IMR-90 (cell line): ENCODE measurements around the gene FNIP2. TPM values are rescaled to one million over a fixed set of nuclear protein-coding genes. Genes with fewer than 3 reads are reported as not detected.

Experiments
- ATAC-seq: fragments of 200-7000 bp; cut with Tn5 transposase; 2 replicates; pipeline ENCODE4 v1.9.1; 2020; ENCODE audit warnings: low read depth, mild to moderate bottlenecking, moderate library complexity
- BruUV-seq: library from RNA; stranded (reverse); fragments of 400-500 nt; replicated peaks from 2 replicates; lab custom pipeline; 2021; lab: Mats Ljungman, UMichigan
- CTCF ChIA-PET: fragments of 300-600 bp; formaldehyde crosslinking; extraction: SDS; loops from one replicate; lab custom pipeline; 2021; ENCODE audit warnings: antibody characterized with exemption; lab: Yijun Ruan, JAX
- POLR2A ChIA-PET: fragments of 300-600 bp; sonication (Branson Sonifier 250); formaldehyde crosslinking; loops from one replicate; lab custom pipeline; 2022; ENCODE audit warnings: antibody characterized with exemption; ENCODE audit not compliant: unreplicated experiment; lab: Charles Lee
- DNase-seq: peaks from one replicate; pipeline ENCODE4 v3.0.0; 2013
- H2AFZ ChIP-seq: replicated peaks from 2 replicates; pipeline ENCODE3; 2013; ENCODE audit warnings: low read length, mild to moderate bottlenecking; ENCODE audit not compliant: poor library complexity
- H2AK5ac ChIP-seq: 2 replicates; pipeline ENCODE4 v1.6.1; 2013; ENCODE audit warnings: low read depth, low read length, inconsistent platforms
- H2AK9ac ChIP-seq: replicated peaks from 2 replicates; pipeline ENCODE3; 2013; ENCODE audit warnings: mild to moderate bottlenecking, low read depth, low read length, moderate library complexity; ENCODE audit not compliant: poor library complexity
- H2BK120ac ChIP-seq: 2 replicates; pipeline ENCODE4 v1.6.1; 2013; ENCODE audit warnings: low read depth, low read length, inconsistent platforms
- H2BK15ac ChIP-seq: 3 replicates; pipeline ENCODE4 v1.6.1; 2013; ENCODE audit warnings: low read depth, low read length, inconsistent platforms
- H2BK20ac ChIP-seq: 2 replicates; pipeline ENCODE4 v1.6.1; 2013; ENCODE audit warnings: low read depth, mild to moderate bottlenecking, inconsistent platforms, low read length, moderate library complexity
- H2BK5ac ChIP-seq: 2 replicates; pipeline ENCODE4 v1.6.1; 2013; ENCODE audit warnings: mild to moderate bottlenecking, low read depth, low read length, inconsistent platforms; ENCODE audit not compliant: poor library complexity, severe bottlenecking
- H3K14ac ChIP-seq: replicated peaks from 2 replicates; pipeline ENCODE4 v1.6.1; 2013; ENCODE audit warnings: low read depth, low read length, inconsistent platforms
- H3K18ac ChIP-seq: 2 replicates; pipeline ENCODE4 v1.6.1; 2013; ENCODE audit warnings: low read depth, low read length, control low read depth
- H3K23ac ChIP-seq: 2 replicates; pipeline ENCODE4 v1.6.1; 2013; ENCODE audit warnings: low read depth, low read length, inconsistent platforms
- H3K27ac ChIP-seq: 2 replicates; pipeline ENCODE4 v1.5.1; 2013; ENCODE audit warnings: mild to moderate bottlenecking, control low read depth, low read length; ENCODE audit not compliant: insufficient read depth
- H3K27me3 ChIP-seq: 2 replicates; pipeline ENCODE4 v1.6.1; 2013; ENCODE audit warnings: low read length; ENCODE audit not compliant: control insufficient read depth, insufficient read depth
- H3K36me3 ChIP-seq: 2 replicates; pipeline ENCODE4 v1.6.1; 2013; ENCODE audit warnings: low read length, mixed read lengths; ENCODE audit not compliant: control insufficient read depth, insufficient read depth
- H3K4ac ChIP-seq: 2 replicates; pipeline ENCODE4 v1.6.1; 2013; ENCODE audit warnings: low read depth, low read length, inconsistent platforms
- H3K4me1 ChIP-seq: 2 replicates; pipeline ENCODE4 v1.6.1; 2013; ENCODE audit warnings: low read length, mixed read lengths; ENCODE audit not compliant: control insufficient read depth, insufficient read depth
- H3K4me2 ChIP-seq: 2 replicates; pipeline ENCODE4 v1.6.1; 2013; ENCODE audit warnings: low read depth, mild to moderate bottlenecking, control low read depth, low read length, moderate library complexity
- H3K4me3 ChIP-seq: 2 replicates; pipeline ENCODE4 v1.5.1; 2013; ENCODE audit warnings: low read depth, mild to moderate bottlenecking, control low read depth, low read length, moderate library complexity; ENCODE audit not compliant: insufficient read depth
- H3K56ac ChIP-seq: 2 replicates; pipeline ENCODE4 v1.6.1; 2013; ENCODE audit warnings: low read length, inconsistent platforms; ENCODE audit not compliant: insufficient read depth; ENCODE audit errors: extremely low read depth
- H3K79me1 ChIP-seq, 2 experiments: 2 replicates each; pipeline ENCODE4 v1.6.1; 2013; ENCODE audit warnings: low read length in 2 of 2, inconsistent platforms in 1 of 2, low read depth in 1 of 2
- H3K9ac ChIP-seq: 2 replicates; pipeline ENCODE4 v1.6.1; 2013; ENCODE audit warnings: low read depth, low read length, control low read depth
- H3K9me1 ChIP-seq: 2 replicates; pipeline ENCODE4 v1.6.1; 2013; ENCODE audit warnings: low read length, inconsistent platforms; ENCODE audit not compliant: insufficient read depth
- H3K9me3 ChIP-seq: 2 replicates; pipeline ENCODE4 v1.6.1; 2013; ENCODE audit warnings: low read length; ENCODE audit not compliant: control insufficient read depth, insufficient read depth
- H4K20me1 ChIP-seq: 2 replicates; pipeline ENCODE4 v1.6.1; 2013; ENCODE audit warnings: low read length, inconsistent platforms; ENCODE audit not compliant: insufficient read depth
- H4K5ac ChIP-seq: 2 replicates; pipeline ENCODE4 v1.6.1; 2013; ENCODE audit warnings: mild to moderate bottlenecking, low read depth, low read length, control low read depth
- H4K8ac ChIP-seq, 2 experiments: 2 replicates each; pipeline ENCODE4 v1.6.1; 2013; ENCODE audit warnings: low read depth in 2 of 2, low read length in 2 of 2, control low read depth in 1 of 2, inconsistent platforms in 1 of 2
- H4K91ac ChIP-seq: 2 replicates; pipeline ENCODE4 v1.6.1; 2013; ENCODE audit warnings: low read depth, low read length, inconsistent platforms; ENCODE audit not compliant: insufficient read depth
- CEBPB ChIP-seq: IDR thresholded peaks from 2 replicates; pipeline ENCODE4 v1.6.1; 2012; ENCODE audit warnings: low read depth, low read length, improper control_type of control experiment
- CHD1 ChIP-seq: IDR thresholded peaks from 2 replicates; pipeline ENCODE4 v1.6.1; 2012; ENCODE audit warnings: low read depth, low read length, improper control_type of control experiment
- CTCF ChIP-seq: conservative IDR thresholded peaks from 2 replicates; pipeline ENCODE4 v1.5.1; 2012; ENCODE audit warnings: mild to moderate bottlenecking, low read depth, low read length, improper control_type of control experiment
- FOS ChIP-seq: fragments of 150-350 bp; IDR thresholded peaks from 2 replicates; pipeline ENCODE4 v1.6.1; 2016; ENCODE audit warnings: low read depth, low read length
- MAFK ChIP-seq: IDR thresholded peaks from 2 replicates; pipeline ENCODE4 v1.6.1; 2012; ENCODE audit warnings: low read depth, low read length, improper control_type of control experiment
- MAZ ChIP-seq: IDR thresholded peaks from 2 replicates; pipeline ENCODE4 v1.6.1; 2012; ENCODE audit warnings: low read depth, mild to moderate bottlenecking, low read length, improper control_type of control experiment, moderate library complexity, borderline replicate concordance
- MXI1 ChIP-seq: IDR thresholded peaks from 2 replicates; pipeline ENCODE4 v1.6.1; 2012; ENCODE audit warnings: low read depth, mild to moderate bottlenecking, low read length, moderate library complexity, borderline replicate concordance
- NFE2L2 ChIP-seq: fragments of 150-350 bp; IDR thresholded peaks from 2 replicates; pipeline ENCODE4 v1.6.1; 2016; ENCODE audit warnings: low read depth, mild to moderate bottlenecking, low read length
- POLR2A ChIP-seq: IDR thresholded peaks from 2 replicates; pipeline ENCODE4 v1.6.1; 2012; ENCODE audit warnings: mild to moderate bottlenecking, low read depth, low read length
- RAD21 ChIP-seq: IDR thresholded peaks from 2 replicates; pipeline ENCODE4 v1.6.1; 2012; ENCODE audit warnings: low read length, improper control_type of control experiment
- RCOR1 ChIP-seq: IDR thresholded peaks from 2 replicates; pipeline ENCODE4 v1.6.1; 2012; ENCODE audit warnings: mild to moderate bottlenecking, low read length, improper control_type of control experiment; ENCODE audit not compliant: insufficient replicate concordance
- RFX5 ChIP-seq: IDR thresholded peaks from 2 replicates; pipeline ENCODE4 v1.8.0; 2012; ENCODE audit warnings: low read depth, mild to moderate bottlenecking, low read length, moderate library complexity
- SMC3 ChIP-seq: fragments of 150-350 bp; IDR thresholded peaks from 2 replicates; pipeline ENCODE4 v1.6.1; 2016; ENCODE audit warnings: low read depth, mild to moderate bottlenecking, antibody characterized with exemption, low read length, moderate library complexity
- USF2 ChIP-seq: fragments of 150-350 bp; IDR thresholded peaks from 2 replicates; pipeline ENCODE4 v1.6.1; 2017; ENCODE audit warnings: mild to moderate bottlenecking, antibody characterized with exemption, low read length, low read depth
- WGBS, 2 experiments: methylation state at CpG; one replicate each; pipeline versions ENCODE4 v1.1.5 to v1.1.7; 2013; ENCODE audit warnings: missing lambda C conversion rate in 2 of 2; ENCODE audit not compliant: insufficient read length in 1 of 2; ENCODE audit errors: extremely low coverage in 2 of 2; 5-methylcytosine and 5-hydroxymethylcytosine counted together
- dilution Hi-C: fragments of 300-500 bp; cut with HindIII; formaldehyde crosslinking; loops from one replicate; pipeline ENCODE4 v1.14.3; 2018; ENCODE audit warnings: low sequenced_read_pairs; ENCODE audit not compliant: unreplicated experiment
- in situ Hi-C: fragments of 300-500 bp; cut with MboI; formaldehyde crosslinking; loops from 3 replicates; pipeline ENCODE4 v1.14.3; 2019; ENCODE audit warnings: low sequenced_read_pairs, inconsistent platforms, mixed read lengths
- intact Hi-C: fragments of 100-400 bp; cut with micrococcal nuclease; formaldehyde crosslinking; loops from 2 replicates; pipeline ENCODE4 v1.10.0; 2022
- polyA plus RNA-seq, 3 experiments: library from polyadenylated mRNA; depleted of rRNA; stranded (reverse); fragments of >200 nt; gene quantifications; 2 replicates each; pipeline ENCODE4 v1.2.3, GENCODE V29; 2012; ENCODE audit warnings: low replicate concordance in 1 of 3
- total RNA-seq: library from RNA; depleted of rRNA; stranded (reverse); fragments of >200 nt; gene quantifications from 2 replicates; pipeline ENCODE4 v1.2.3, GENCODE V29; 2012
- TF ChIP-seq, protein P1 (sequence below): fragments of 150-350 bp; IDR thresholded peaks from 2 replicates; pipeline ENCODE4 v1.6.1; 2016; ENCODE audit warnings: low read depth, mild to moderate bottlenecking, low read length, moderate library complexity, borderline replicate concordance

The FNIP2 gene
- total and polyA plus RNA-seq, 2 of the 4 experiments (the other 2 are of a cell fraction) = 4.7 to 24.6 TPM

- no peak overlapping the region for H3K4ac ChIP-seq
- no peak overlapping the region for H2BK15ac ChIP-seq
- no peak overlapping the region for H2AK5ac ChIP-seq
- in situ Hi-C loops (loop anchor here (5.0 kb wide), 2 partner anchors 345 to 590 kb away; no protein-coding TSS in a partner anchor), dilution Hi-C loops (no loop called here), intact Hi-C loops (loop anchor here (1.0 to 10.0 kb wide), 4 partner anchors 248 to 508 kb away; no protein-coding TSS in a partner anchor)
- H3K36me3 ChIP-seq = peaks cover 8% of the 10 kb centered on the region
- ATAC-seq (peak; percentile 92), DNase-seq (peak; percentile 68)
- H2AK9ac ChIP-seq = no peak overlapping the region
- no peak overlapping the region for H4K5ac ChIP-seq
- no peak overlapping the region for H3K14ac ChIP-seq
- no peak overlapping the region for H4K8ac ChIP-seq
- H3K4me2 ChIP-seq = no peak overlapping the region
- H3K23ac ChIP-seq = no peak overlapping the region
- H3K4me1 ChIP-seq = no peaks in the 10 kb centered on the region
- no peak overlapping the region for H4K91ac ChIP-seq
- no peak overlapping the region for H3K4me3 ChIP-seq
- no peak overlapping the region for H2AFZ ChIP-seq
- no peaks in the 10 kb centered on the region for H3K9me1 ChIP-seq
- no peak overlapping the region for H3K9ac ChIP-seq
- BruUV-seq = no TSS peak
- H4K20me1 ChIP-seq = no peaks in the 10 kb centered on the region
- H3K27me3 ChIP-seq = no peaks in the 10 kb centered on the region
- WGBS, 2 experiments = no CpG with 5 or more reads among the region's 2 CpGs
- no peak overlapping the region for H2BK120ac ChIP-seq
- no peak overlapping the region for H3K18ac ChIP-seq
- H3K27ac ChIP-seq = no peak overlapping the region
- TF ChIP-seq FOS (no peak), MAZ (no peak), CHD1 (no peak), POLR2A (no peak), RAD21 (peak; percentile 79), RFX5 (no peak), NFE2L2 (no peak), RCOR1 (no peak), CEBPB (no peak), USF2 (no peak), MXI1 (no peak), CTCF (peak; percentile 73), MAFK (no peak), SMC3 (peak; percentile 90)
- TF ChIP-seq, protein P1, sequence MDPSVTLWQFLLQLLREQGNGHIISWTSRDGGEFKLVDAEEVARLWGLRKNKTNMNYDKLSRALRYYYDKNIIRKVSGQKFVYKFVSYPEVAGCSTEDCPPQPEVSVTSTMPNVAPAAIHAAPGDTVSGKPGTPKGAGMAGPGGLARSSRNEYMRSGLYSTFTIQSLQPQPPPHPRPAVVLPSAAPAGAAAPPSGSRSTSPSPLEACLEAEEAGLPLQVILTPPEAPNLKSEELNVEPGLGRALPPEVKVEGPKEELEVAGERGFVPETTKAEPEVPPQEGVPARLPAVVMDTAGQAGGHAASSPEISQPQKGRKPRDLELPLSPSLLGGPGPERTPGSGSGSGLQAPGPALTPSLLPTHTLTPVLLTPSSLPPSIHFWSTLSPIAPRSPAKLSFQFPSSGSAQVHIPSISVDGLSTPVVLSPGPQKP = no peak
- no peaks in the 10 kb centered on the region for H3K79me1 ChIP-seq
- CTCF ChIA-PET = interaction anchor here (0.6 to 1.9 kb wide), 9 partner anchors 9 to 350 kb away, joined by 3 to 6 read pairs (median 5); no protein-coding TSS in a partner anchor
- H3K56ac ChIP-seq = no peak overlapping the region
- POLR2A ChIA-PET = no interaction called here
- no peaks in the 10 kb centered on the region for H3K9me3 ChIP-seq
- H2BK5ac ChIP-seq = no peak overlapping the region
- no peak overlapping the region for H2BK20ac ChIP-seq
Measured at GRCh38 chr4:158856852-158857251, 88.0 kb downstream of the FNIP2 start.
